T-helper 2 cell treated with Interferon-gamma antibody and Interleukin-4, amounts not matched to agents 100 ng/mL and 5 ng/mL, for 36 hours (primary cell): ENCODE data around the gene OR5D14. TPM values are rescaled to one million over a fixed set of nuclear protein-coding genes. Genes with fewer than 3 reads are reported as not detected.

ENCODE experiments used
- intact Hi-C: fragments of 100-400 bp; cut with micrococcal nuclease; formaldehyde crosslinking; loops from one replicate; pipeline ENCODE4 v1.15.1; 2023
- total RNA-seq: library from RNA; stranded (reverse); gene quantifications from 2 replicates; pipeline ENCODE4 v1.2.3, GENCODE V29; 2022

OR5D14 gene
- not detected in 2 replicates for total RNA-seq

DNA sequence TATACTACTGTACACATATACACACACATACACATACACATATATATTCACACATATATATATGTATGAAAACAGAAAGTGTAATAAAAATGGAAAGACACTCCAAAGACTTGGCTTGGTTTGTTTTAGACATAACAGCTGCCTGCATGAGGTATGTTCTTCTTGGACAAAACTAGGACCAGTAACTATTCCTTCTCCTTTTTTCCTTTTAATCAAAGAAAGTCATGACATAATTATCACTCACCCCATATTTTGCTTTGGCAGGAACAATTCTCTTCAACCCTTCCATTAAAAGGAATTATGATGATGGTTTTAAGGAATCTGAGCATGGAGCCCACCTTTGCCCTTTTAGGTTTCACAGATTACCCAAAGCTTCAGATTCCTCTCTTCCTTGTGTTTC lies at the start of gene OR5D14:
OR5D14 (plus strand) TSS at position 301 of the 400 bp plus-strand sequence; CDS start at position 301, 0 bp downstream.
- intact Hi-C loops = no loop called here

DNA sequence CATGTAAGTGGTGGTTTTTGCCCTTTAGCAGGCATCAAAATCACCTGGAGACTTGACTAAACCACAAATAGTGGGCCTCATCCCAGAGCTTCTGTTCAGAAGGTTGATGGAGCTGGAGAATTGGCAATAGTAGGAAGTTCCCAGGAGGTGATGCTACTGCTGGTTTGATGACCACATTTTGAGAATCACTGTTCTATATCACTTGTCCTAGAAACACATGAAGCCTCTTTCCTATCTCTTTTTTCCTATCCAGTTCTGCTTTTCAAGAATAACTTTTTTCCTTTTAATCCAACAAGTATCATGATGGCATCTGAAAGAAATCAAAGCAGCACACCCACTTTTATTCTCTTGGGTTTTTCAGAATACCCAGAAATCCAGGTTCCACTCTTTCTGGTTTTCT lies 22.2 kb upstream of the OR5D14 start, which contains the start of gene OR5D13:
OR5D13 (plus strand) TSS at position 301 of the 400 bp plus-strand sequence; CDS start at position 301, 0 bp downstream.
- intact Hi-C loops = no loop called here

DNA sequence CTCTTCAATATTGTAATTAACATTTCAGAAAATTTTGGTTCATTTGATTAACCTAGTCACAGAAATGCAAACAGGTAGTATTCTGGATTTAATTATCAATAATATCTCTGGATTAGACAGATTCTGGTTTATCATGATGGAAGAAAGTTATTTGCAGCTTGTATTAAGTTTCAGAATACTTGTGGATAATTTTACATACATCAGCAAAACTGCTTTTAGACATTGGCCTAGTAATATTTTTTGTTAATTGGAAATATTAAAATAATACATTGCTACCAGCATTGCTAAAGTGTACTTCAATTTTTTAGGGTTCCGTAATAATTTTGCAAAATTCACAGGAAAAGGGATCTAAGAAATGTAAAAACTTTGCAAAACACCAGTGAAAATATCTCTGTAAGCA lies 3.8 kb upstream of the OR5D14 start:
- intact Hi-C loops = no loop called here

DNA sequence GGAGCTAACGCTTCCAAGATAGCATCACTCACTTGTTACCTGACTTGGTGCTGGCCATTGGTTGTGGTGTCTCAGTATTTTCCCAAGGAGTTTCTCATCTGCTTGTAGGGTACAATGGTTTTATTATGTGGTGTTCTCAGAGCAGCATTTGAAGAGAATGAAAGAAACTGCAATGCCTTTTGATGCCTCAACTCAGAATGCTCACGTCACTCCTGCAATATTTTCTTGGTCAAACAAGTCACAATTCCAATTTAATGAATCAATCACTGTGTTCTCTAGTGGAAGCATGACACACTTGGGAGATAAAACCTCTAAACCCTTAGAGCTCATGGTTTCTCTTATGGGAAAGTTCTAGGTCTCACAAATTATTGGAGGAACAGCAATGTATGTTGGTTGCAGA lies 2.0 kb upstream of the OR5D14 start:
- intact Hi-C loops = no loop called here

DNA sequence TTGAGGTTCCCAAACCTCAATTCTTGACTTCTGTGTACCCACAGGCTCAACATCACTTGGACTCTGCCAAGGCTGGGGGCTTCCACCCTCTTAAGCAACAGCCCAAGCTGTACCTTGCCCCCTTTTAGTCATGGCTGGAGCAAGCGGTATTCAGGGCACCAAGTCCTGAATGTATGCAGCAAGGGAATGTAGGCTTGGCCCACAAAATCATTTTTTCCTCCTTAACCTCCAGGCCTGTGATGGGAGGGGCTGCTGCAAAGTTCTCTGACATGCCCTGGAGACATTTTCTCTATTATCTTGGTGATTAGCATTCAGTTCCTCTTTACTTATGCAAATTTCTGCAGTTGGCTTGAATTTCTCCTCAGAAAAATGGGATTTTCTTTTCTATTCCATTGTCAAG lies 10.9 kb downstream of the OR5D14 start:
- intact Hi-C loops = no loop called here

DNA sequence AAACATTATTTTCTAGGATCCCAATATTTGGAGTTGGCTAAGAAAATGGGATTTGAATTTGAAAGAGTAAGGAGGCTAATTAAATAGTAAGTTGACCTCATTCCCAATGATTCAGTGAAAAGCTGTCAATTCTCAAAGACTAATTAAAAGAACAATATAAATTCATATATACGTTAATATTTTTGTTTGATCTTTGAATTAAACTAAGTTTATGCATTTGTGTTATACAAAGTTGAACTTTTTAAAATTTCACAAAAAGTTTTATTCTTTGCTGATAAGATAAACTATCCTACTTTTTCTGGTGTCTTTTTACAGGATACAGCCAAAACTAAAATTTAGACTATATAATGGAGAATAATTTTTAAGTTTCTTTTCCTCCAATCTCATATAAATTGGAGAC lies 15.7 kb downstream of the OR5D14 start, which contains the start of gene OR5L1:
OR5L1 (plus strand) TSS at position 301 of the 400 bp plus-strand sequence. CDS start 100 bp downstream, outside the sequence.
- intact Hi-C loops = no loop called here

DNA sequence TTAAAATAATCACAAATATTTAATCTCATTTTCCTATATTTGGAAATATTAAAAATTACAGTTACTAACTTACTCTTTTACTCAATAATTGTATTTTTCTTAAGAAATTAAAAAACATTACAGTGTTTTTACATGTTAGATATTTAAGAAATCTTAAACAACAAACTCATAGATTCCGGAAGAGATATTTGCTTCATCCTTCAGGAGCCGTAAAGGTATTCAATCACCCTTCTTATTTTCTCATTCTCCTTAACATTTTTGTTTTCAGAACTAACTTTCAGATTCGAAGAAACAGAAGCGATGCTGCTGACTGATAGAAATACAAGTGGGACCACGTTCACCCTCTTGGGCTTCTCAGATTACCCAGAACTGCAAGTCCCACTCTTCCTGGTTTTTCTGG lies 24.0 kb downstream of the OR5D14 start, which contains the start of gene OR5D18:
OR5D18 (plus strand) TSS at position 301 of the 400 bp plus-strand sequence; CDS start at position 301, 0 bp downstream.
- intact Hi-C loops = no loop called here

DNA sequence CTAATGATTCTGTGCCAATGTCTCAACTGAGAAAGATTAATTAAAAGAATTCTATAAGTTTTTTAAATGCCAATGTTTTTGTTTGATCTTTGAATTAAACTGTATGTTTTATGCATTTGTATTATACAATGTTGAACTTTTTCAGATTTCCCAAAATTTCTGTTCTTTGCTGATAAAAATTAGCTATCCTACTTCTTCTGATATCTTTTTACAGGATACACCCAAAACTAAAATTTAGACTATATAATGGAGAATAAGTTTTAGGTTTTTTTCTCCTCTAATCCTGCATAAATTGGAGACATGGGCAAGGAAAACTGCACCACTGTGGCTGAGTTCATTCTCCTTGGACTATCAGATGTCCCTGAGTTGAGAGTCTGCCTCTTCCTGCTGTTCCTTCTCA lies 31.6 kb downstream of the OR5D14 start, which contains the start of gene OR5L2:
OR5L2 (plus strand) TSS at position 301 of the 400 bp plus-strand sequence; CDS start at position 301, 0 bp downstream.
- intact Hi-C loops = no loop called here

DNA sequence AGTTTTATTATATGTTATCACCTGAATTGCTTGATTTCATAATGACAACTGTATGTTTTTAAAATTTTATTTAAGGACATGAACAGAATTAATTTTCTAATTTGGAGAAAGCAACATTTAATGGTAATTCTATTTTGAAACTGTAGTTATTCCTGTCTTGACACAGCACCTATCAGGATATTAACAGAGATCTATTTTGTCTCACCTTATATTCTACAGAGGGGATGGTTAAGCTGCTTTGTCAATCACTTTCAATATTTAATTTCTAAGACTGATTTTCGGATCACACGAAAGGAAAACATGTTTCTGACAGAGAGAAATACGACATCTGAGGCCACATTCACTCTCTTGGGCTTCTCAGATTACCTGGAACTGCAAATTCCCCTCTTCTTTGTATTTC lies 43.1 kb downstream of the OR5D14 start, which contains the start of gene OR5D16:
OR5D16 (plus strand) TSS at position 301 of the 400 bp plus-strand sequence; CDS start at position 301, 0 bp downstream.
- intact Hi-C loops = no loop called here

Other genes starting within 250 kb of the OR5D14 start
- gene OR4C15, start 241.1 kb upstream of the OR5D14 start, total RNA-seq = not detected in 2 replicates
- gene OR4C16, start 223.4 kb upstream of the OR5D14 start, total RNA-seq = not detected in 2 replicates
- not detected in 2 replicates for gene OR4C11, start 187.9 kb upstream of the OR5D14 start, total RNA-seq
- gene OR4P4, start 160.4 kb upstream of the OR5D14 start, total RNA-seq = not detected in 2 replicates
- not detected in 2 replicates for gene OR4S2, start 147.2 kb upstream of the OR5D14 start, total RNA-seq
- not detected in 2 replicates for gene OR4C6, start 133.4 kb upstream of the OR5D14 start, total RNA-seq
- not detected in 2 replicates for gene OR5D13, start 22.1 kb upstream of the OR5D14 start, total RNA-seq
- gene OR5L1, start 15.8 kb downstream of the OR5D14 start, total RNA-seq = not detected in 2 replicates
- not detected in 2 replicates for gene OR5D18, start 24.1 kb downstream of the OR5D14 start, total RNA-seq
- gene OR5L2, start 31.7 kb downstream of the OR5D14 start, total RNA-seq = not detected in 2 replicates
- not detected in 2 replicates for gene OR5D16, start 43.2 kb downstream of the OR5D14 start, total RNA-seq
- gene TRIM51, start 87.7 kb downstream of the OR5D14 start, total RNA-seq = not detected in 2 replicates
- not detected in 2 replicates for gene OR5W2, start 119.0 kb downstream of the OR5D14 start, total RNA-seq
- gene OR5I1, start 140.8 kb downstream of the OR5D14 start, total RNA-seq = not detected in 2 replicates
- gene OR10AG1, start 174.4 kb downstream of the OR5D14 start, total RNA-seq = not detected in 2 replicates
- not detected in 2 replicates for gene OR5F1, start 199.1 kb downstream of the OR5D14 start, total RNA-seq
- not detected in 2 replicates for gene OR5AS1, start 232.1 kb downstream of the OR5D14 start, total RNA-seq